Stomach (tissue), 9 donors: ENCODE measurements around the gene STIL. TPM values are rescaled to one million over a fixed set of nuclear protein-coding genes. Genes with fewer than 3 reads are reported as not detected.

ENCODE experiments used
- DNase-seq, 2 donors: peaks; one replicate each; pipeline versions ENCODE4 v3.0.0 to v3.0.0-alpha.2; 2013 to 2019
- H3K27ac ChIP-seq, 5 donors: fragments of 200-600 bp in 4 of 5; sonication (generic) in 4 of 5; one replicate each; pipeline ENCODE4 v1.5.1; 2013 to 2019; ENCODE audit warnings: mild to moderate bottlenecking in 1 of 5, moderate library complexity in 1 of 5
- H3K27me3 ChIP-seq, 3 donors: fragments of 200-600 bp; sonication (generic); one replicate each; pipeline ENCODE4 v1.5.1; 2017 to 2019; ENCODE audit warnings: mixed run types in 1 of 3
- H3K36me3 ChIP-seq, 4 donors: fragments of 200-600 bp; sonication (generic); 1 replicate in 3 of 4; 2 replicates in 1 of 4; pipeline ENCODE4 v1.5.1; 2016 to 2019
- H3K4me1 ChIP-seq, 4 donors: fragments of 200-600 bp; sonication (generic); one replicate each; pipeline ENCODE4 v1.5.1; 2016 to 2019
- H3K4me3 ChIP-seq, 4 donors: fragments of 200-600 bp; sonication (generic) in 3 of 4; one replicate each; pipeline ENCODE4 v1.5.1; 2016 to 2019; ENCODE audit warnings: mild to moderate bottlenecking in 1 of 4
- H3K9me3 ChIP-seq, 4 donors: fragments of 200-600 bp; sonication (generic); one replicate each; pipeline ENCODE4 v1.5.1; 2016 to 2019
- CTCF ChIP-seq, 7 experiments: fragments of 450-650 bp in 4 of 7; fragments of 200-600 bp in 3 of 7; sonication (generic) in 3 of 7; IDR thresholded peaks; one replicate each; pipeline ENCODE4 v1.5.1; 2016 to 2019; ENCODE audit warnings: antibody characterized with exemption in 7 of 7, control low read depth in 2 of 7, mild to moderate bottlenecking in 1 of 7
- EP300 ChIP-seq: sonication (generic); formaldehyde crosslinking; IDR thresholded peaks from one replicate; pipeline ENCODE4 v1.6.1; 2017; ENCODE audit warnings: antibody characterized with exemption
- POLR2A ChIP-seq, 4 donors: fragments of 450-650 bp; IDR thresholded peaks; one replicate each; pipeline ENCODE4 v1.6.1; 2016; ENCODE audit warnings: antibody characterized with exemption in 4 of 4, control low read depth in 2 of 4, mild to moderate bottlenecking in 1 of 4, moderate library complexity in 1 of 4
- POLR2AphosphoS5 ChIP-seq, 3 donors: sonication (generic); formaldehyde crosslinking; IDR thresholded peaks; one replicate each; pipeline ENCODE4 v1.6.1; 2016; ENCODE audit warnings: antibody characterized with exemption in 3 of 3
- WGBS, 5 donors: extraction: QIAGEN DNeasy Blood & Tissue Kit in 3 of 5; methylation state at CpG; one replicate each; pipeline versions ENCODE4 v1.1.5 to v1.1.7; 2013 to 2018; 5-methylcytosine and 5-hydroxymethylcytosine counted together
- intact Hi-C: fragments of 100-400 bp; cut with DNase I; formaldehyde crosslinking; loops from one replicate; pipeline ENCODE4 v1.15.1; 2023; ENCODE audit warnings: low total_unique reads
- polyA plus RNA-seq, 3 donors: library from polyadenylated mRNA; stranded (reverse); fragments of 200-250 nt; gene quantifications; one replicate each; pipeline ENCODE4 v1.2.3, GENCODE V29; 2013
- total RNA-seq, 5 donors: library from RNA; depleted of rRNA; stranded (reverse); fragments of >200 nt; gene quantifications; one replicate each; pipeline versions ENCODE4 v1.1.0 to v1.2.3, GENCODE V29; 2014 to 2016
- donor health status: healthy with polysubstance abuse.
- donor health status: Bipolar disorder and iron deficiency.
- donor health status: healthy.

STIL gene
- total and polyA plus RNA-seq, 8 donors, result 0.61 to 44.9 (median 3.4) TPM

DNA sequence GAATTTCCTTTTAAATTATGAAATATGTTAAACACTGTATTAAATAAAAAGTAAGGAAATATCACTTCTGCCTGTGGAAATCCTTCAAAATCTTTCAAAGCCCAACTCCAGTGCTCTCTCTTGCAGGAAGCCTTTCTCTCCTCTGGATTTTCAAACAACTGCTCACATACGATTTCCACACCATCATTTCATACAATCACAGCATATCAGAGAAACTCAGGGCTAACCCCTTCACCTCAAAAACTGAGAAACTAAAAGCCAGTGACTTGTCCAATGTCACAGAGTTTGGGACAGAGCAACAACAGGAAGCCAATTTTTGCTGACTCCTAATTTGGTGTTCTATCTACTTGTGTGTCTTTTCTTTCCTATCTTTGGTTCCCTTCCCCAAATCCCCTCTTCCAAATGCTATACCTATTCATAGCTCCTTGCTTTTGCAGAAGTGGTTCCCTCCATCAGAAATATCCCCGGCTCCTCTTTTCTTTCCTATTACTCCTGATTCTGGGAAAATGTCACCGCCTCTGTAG lies 69.5 kb downstream of the STIL start:
- DNase-seq, result no peak
- no peaks in the 10 kb centered on the region for H3K9me3 ChIP-seq
- no peak overlapping the region for H3K4me3 ChIP-seq
- WGBS, 5 donors, result 53 to 85% (median 71%) methylated on average over 3 of the region's 3 CpGs
- H3K27ac ChIP-seq, result no peak overlapping the region
- H3K27me3 ChIP-seq, result peaks cover 0 to 33% (median 0%) of the 10 kb centered on the region in 3 donors
- no peaks in the 10 kb centered on the region for H3K36me3 ChIP-seq
- intact Hi-C loops, result no loop called here
- TF ChIP-seq CTCF (IDR thresholded peaks at IDR 0.05) (no peak), POLR2AphosphoS5 (IDR thresholded peaks at IDR 0.05) (no peak), POLR2A (IDR thresholded peaks at IDR 0.05) (no peak), EP300 (no peak)
- H3K4me1 ChIP-seq, result no peaks in the 10 kb centered on the region

DNA sequence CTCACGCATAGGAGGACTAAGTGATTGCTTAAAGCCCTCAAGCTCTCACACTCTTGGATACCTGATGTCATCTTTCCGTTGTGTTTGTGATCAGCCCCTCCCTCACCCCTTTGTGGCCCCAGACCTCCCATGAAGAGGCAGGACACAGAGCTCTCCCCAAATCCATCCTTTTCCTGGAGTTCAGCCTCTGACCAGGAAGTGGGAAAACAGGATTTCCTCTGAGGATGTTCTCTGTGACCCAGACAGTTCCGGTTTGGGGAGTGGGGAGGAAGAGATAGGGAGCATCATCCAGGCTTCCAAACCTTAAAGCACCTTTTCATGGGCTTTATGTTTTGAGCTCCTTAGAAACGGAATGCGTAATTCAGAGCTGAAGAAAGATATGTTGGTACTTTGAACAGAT lies 70.0 kb downstream of the STIL start:
- intact Hi-C loops, result no loop called here

DNA sequence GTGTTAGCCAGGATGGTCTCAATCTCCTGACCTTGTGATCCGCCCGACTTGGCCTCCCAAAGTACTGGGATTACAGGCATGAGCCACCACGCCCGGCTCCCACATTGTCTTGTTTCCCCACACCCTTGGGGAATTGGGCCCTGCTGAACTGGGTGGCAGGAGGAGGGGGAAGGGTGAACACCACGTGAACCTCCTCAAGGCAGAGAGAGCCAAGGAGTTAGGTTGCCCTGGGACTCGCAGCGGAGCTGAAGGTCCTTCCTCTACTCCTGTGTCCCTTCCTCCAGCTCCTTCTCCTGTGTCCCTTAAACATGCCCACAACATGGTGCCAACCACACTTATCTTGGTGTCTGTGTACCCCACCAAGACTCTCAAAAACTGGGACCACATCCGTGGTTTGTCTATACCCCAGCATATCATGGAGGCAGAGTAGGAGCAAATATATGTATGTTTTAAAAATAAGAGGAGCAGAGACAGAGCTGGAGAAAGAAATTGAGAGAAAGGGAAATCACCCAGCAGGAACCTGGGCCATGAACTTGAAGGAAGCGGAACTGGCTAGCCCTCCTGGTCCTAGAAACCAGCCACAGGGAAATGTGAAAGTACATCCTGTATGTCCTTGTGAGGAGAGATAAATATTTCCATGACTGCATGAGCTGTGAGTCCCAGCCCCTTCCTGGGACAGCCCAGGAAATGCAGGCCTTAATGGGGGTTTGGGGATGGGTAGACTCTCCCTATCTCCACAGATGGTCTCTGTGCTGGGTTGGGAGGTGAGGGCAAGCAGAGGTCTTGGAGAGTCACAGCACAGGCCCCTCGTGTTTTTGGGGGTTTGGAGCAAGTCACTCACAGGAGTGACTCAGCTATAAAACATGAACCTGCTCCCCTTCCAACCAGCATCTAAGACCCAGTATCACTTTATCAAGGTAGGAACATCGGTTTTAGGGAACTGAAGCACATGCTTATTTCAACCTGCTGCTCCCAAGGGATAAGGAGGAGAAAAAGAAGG lies 72.5 kb downstream of the STIL start:
- TF ChIP-seq EP300, result no peak
- TF ChIP-seq POLR2AphosphoS5 (IDR thresholded peaks at IDR 0.05), result no peak
- no peak for TF ChIP-seq POLR2A (IDR thresholded peaks at IDR 0.05)
- TF ChIP-seq CTCF (IDR thresholded peaks at IDR 0.05), result no peak
- peak overlapping the region in 1 of 5 donors; percentile 50 for H3K27ac ChIP-seq
- no peak overlapping the region for H3K4me3 ChIP-seq
- peaks cover 0 to 54% (median 0%) of the 10 kb centered on the region in 3 donors for H3K27me3 ChIP-seq
- 63 to 83% (median 78%) methylated on average over 11 of the region's 11 CpGs for WGBS, 5 donors
- no peaks in the 10 kb centered on the region for H3K4me1 ChIP-seq
- intact Hi-C loops, result no loop called here
- DNase-seq, result peak in 1 of 2 donors; percentile 41
- no peaks in the 10 kb centered on the region for H3K9me3 ChIP-seq
- no peaks in the 10 kb centered on the region for H3K36me3 ChIP-seq

More for the DNA sequence above, 70.0 kb downstream of the STIL start:
- H3K9me3 ChIP-seq, result no peaks in the 10 kb centered on the region
- H3K27ac ChIP-seq, result no peak overlapping the region
- no peaks in the 10 kb centered on the region for H3K4me1 ChIP-seq
- DNase-seq, result no peak
- TF ChIP-seq POLR2A (IDR thresholded peaks at IDR 0.05) (no peak), EP300 (no peak), POLR2AphosphoS5 (IDR thresholded peaks at IDR 0.05) (no peak), CTCF (IDR thresholded peaks at IDR 0.05) (no peak)
- no peak overlapping the region for H3K4me3 ChIP-seq
- WGBS, 5 donors, result 49 to 63% (median 61%) methylated on average over 5 of the region's 5 CpGs
- peaks cover 0 to 38% (median 0%) of the 10 kb centered on the region in 3 donors for H3K27me3 ChIP-seq
- no peaks in the 10 kb centered on the region for H3K36me3 ChIP-seq

DNA sequence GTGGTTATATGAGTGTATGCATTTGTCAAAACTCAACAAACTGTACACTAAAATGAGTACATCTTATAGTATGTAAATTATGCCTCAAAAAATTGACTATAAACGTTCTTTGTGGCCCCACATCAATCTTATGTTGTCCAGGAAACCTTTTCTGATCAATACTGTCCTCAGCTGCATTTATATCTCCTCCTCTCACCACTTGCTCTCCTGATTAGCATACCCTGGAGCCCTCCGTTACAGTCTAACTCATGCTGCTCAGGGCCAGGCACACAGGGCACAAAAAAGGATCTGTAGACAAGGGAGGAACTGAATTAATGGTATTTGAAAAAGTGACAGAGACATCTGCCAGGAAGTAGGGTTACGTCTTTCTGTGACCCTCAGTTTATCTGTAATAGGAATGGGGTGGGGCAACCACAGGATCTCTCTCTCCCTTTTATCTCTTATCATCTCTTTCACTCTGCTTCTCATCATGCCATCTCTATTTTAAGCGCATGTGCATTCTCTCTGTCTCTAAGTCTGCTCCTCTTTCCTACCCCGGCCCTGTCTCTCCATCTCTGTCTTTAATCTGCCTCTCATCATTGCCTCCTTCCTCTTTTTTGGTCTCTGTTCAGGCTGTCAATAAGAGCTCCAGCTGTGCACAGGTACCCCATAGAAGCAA lies 74.9 kb downstream of the STIL start:
- Histone ChIP-seq H3K4me1 (no peaks in the 10 kb centered on the region), H3K4me3 (no peak overlapping the region), H3K27me3 (peaks cover 0 to 75% (median 12%) of the 10 kb centered on the region in 3 donors), H3K9me3 (no peaks in the 10 kb centered on the region), H3K36me3 (no peaks in the 10 kb centered on the region), H3K27ac (no peak overlapping the region)
- intact Hi-C loops, result no loop called here
- TF ChIP-seq CTCF (IDR thresholded peaks at IDR 0.05), result no peak
- no peak for TF ChIP-seq POLR2A (IDR thresholded peaks at IDR 0.05)
- no peak for TF ChIP-seq POLR2AphosphoS5 (IDR thresholded peaks at IDR 0.05)
- no peak for TF ChIP-seq EP300
- 56 to 65% (median 64%) methylated on average over 5 of the region's 5 CpGs for WGBS, 5 donors
- no peak for DNase-seq
